Stromal cell of bone marrow (primary cell): Measurements from ENCODE around the gene CAV3.

Experiments used
- DNase-seq: peaks from one replicate; pipeline ENCODE4 v3.0.0-alpha.2; 2012; ENCODE audit warnings: low read depth

The CAV3 gene

GRCh38 chr3:8761866-8762265 is 28.3 kb downstream of the CAV3 start:
- DNase-seq, result no peak

- no peak for DNase-seq
These were observed 29.2 kb downstream of the CAV3 start for GRCh38 chr3:8762607-8763377.

GRCh38 chr3:8764528-8764927 is 30.9 kb downstream of the CAV3 start:
- no peak for DNase-seq

GRCh38 chr3:8765528-8765927 is 31.9 kb downstream of the CAV3 start:
- no peak for DNase-seq

GRCh38 chr3:8766148-8766547 is 32.5 kb downstream of the CAV3 start:
- no peak for DNase-seq

GRCh38 chr3:8767256-8767666 is 33.7 kb downstream of the CAV3 start:
- no peak for DNase-seq

GRCh38 chr3:8767667-8768363 is 34.2 kb downstream of the CAV3 start:
- DNase-seq, result no peak

GRCh38 chr3:8768364-8769087 is 34.9 kb downstream of the CAV3 start:
- DNase-seq, result no peak

- no peak for DNase-seq
These were observed 35.7 kb downstream of the CAV3 start, which contains the start of gene OXTR for GRCh38 chr3:8769088-8769822. Gene OXTR, minus strand, starts transcription at chr3:8769613. Its CDS starts 1,426 bp downstream, at chr3:8768187.

- no peak for DNase-seq
These were observed 40.4 kb downstream of the CAV3 start for GRCh38 chr3:8773941-8774542.

- no peak for DNase-seq
These were observed 41.6 kb downstream of the CAV3 start for GRCh38 chr3:8775181-8775580.

GRCh38 chr3:8775602-8776001 is 42.0 kb downstream of the CAV3 start:
- DNase-seq, result no peak

- no peak for DNase-seq
These were observed 42.8 kb downstream of the CAV3 start for GRCh38 chr3:8776406-8776805.

GRCh38 chr3:8777201-8777977 is 43.8 kb downstream of the CAV3 start:
- DNase-seq, result no peak

GRCh38 chr3:8777978-8778267 is 44.3 kb downstream of the CAV3 start:
- no peak for DNase-seq

GRCh38 chr3:8778475-8778874 is 44.9 kb downstream of the CAV3 start:
- no peak for DNase-seq

- DNase-seq, result no peak
These were observed 46.7 kb downstream of the CAV3 start for GRCh38 chr3:8780279-8780678.

- DNase-seq, result no peak
These were observed 51.3 kb downstream of the CAV3 start for GRCh38 chr3:8784676-8785435.

- DNase-seq, result no peak
These were observed 56.9 kb downstream of the CAV3 start for GRCh38 chr3:8790529-8790928.

GRCh38 chr3:8793242-8793641 is 59.6 kb downstream of the CAV3 start:
- peak; percentile 9 for DNase-seq
